HepG2 (cell line): ENCODE data around the gene ANKIB1. TPM values are rescaled to one million over a fixed set of nuclear protein-coding genes. Genes with fewer than 3 reads are reported as not detected.

ENCODE experiments used
- FOXO4 ChIP-seq: sonication (generic); formaldehyde crosslinking; conservative IDR thresholded peaks from 2 replicates; pipeline ENCODE4 v1.8.1; 2023; ENCODE audit warnings: missing genetic modification reagents
- KDM5A ChIP-seq: fragments of 200-600 bp; sonication (generic); IDR thresholded peaks from 2 replicates; pipeline ENCODE4 v1.7.0; 2018; ENCODE audit warnings: antibody characterized with exemption, mild to moderate bottlenecking, low read length, borderline replicate concordance
- KIAA2018 ChIP-seq: sonication (generic); formaldehyde crosslinking; IDR thresholded peaks from 2 replicates; pipeline ENCODE4 v1.5.0; 2020; ENCODE audit warnings: mild to moderate bottlenecking, missing genetic modification reagents, borderline replicate concordance
- MAFG ChIP-seq: sonication (generic); formaldehyde crosslinking; IDR thresholded peaks from 2 replicates; pipeline ENCODE4 v1.5.1; 2020; ENCODE audit warnings: mild to moderate bottlenecking, missing genetic modification reagents
- MYPOP ChIP-seq: sonication (generic); formaldehyde crosslinking; IDR thresholded peaks from 2 replicates; pipeline ENCODE4 v1.8.1; 2023; ENCODE audit warnings: mild to moderate bottlenecking, moderate library complexity, missing genetic modification reagents
- MZF1 ChIP-seq: sonication (generic); formaldehyde crosslinking; IDR thresholded peaks from 2 replicates; pipeline ENCODE4 v1.8.1; 2023; ENCODE audit warnings: mild to moderate bottlenecking, missing genetic modification reagents, borderline replicate concordance
- RFX1 ChIP-seq: fragments of 450-650 bp; IDR thresholded peaks from 2 replicates; pipeline ENCODE4 v1.6.1; 2017
- SOX13 ChIP-seq, 3 experiments: fragments of 450-650 bp in 1 of 3; sonication (generic) in 1 of 3; formaldehyde crosslinking in 1 of 3; IDR thresholded peaks in 2 of 3; conservative IDR thresholded peaks in 1 of 3; 2 replicates each; pipeline versions ENCODE4 v1.5.0 to v1.6.1; 2016 to 2020; ENCODE audit warnings: antibody characterized with exemption in 1 of 3, mild to moderate bottlenecking in 1 of 3, missing compliant biosample characterization in 1 of 3, missing genetic modification reagents in 1 of 3, moderate library complexity in 1 of 3
- TCF12 ChIP-seq, 2 experiments: fragments of 450-650 bp in 1 of 2; sonication (generic) in 1 of 2; formaldehyde crosslinking in 1 of 2; IDR thresholded peaks; 2 replicates each; pipeline versions ENCODE4 v1.6.1 to v1.8.0; 2017 to 2022; ENCODE audit warnings: antibody characterized with exemption in 1 of 2, mild to moderate bottlenecking in 1 of 2, missing genetic modification reagents in 1 of 2, moderate library complexity in 1 of 2
- ZNF121 ChIP-seq: sonication (generic); formaldehyde crosslinking; IDR thresholded peaks from 2 replicates; pipeline ENCODE4 v1.5.0; 2020; ENCODE audit warnings: mild to moderate bottlenecking, missing genetic modification reagents
- ZNF225 ChIP-seq: sonication (generic); formaldehyde crosslinking; IDR thresholded peaks from 2 replicates; pipeline ENCODE4 v1.4.0; 2020; ENCODE audit warnings: mild to moderate bottlenecking, missing genetic modification reagents
- ZNF292 ChIP-seq: sonication (generic); formaldehyde crosslinking; IDR thresholded peaks from 2 replicates; pipeline ENCODE4 v1.8.1; 2022; ENCODE audit warnings: mild to moderate bottlenecking, low read depth, missing genetic modification reagents, borderline replicate concordance
- ZNF331 ChIP-seq: sonication (generic); formaldehyde crosslinking; IDR thresholded peaks from 2 replicates; pipeline ENCODE4 v1.4.0; 2020; ENCODE audit warnings: missing genetic modification reagents
- ZNF33B ChIP-seq: sonication (generic); formaldehyde crosslinking; IDR thresholded peaks from 2 replicates; pipeline ENCODE4 v1.5.1; 2020; ENCODE audit warnings: mild to moderate bottlenecking, missing genetic modification reagents
- ZNF501 ChIP-seq: sonication (generic); formaldehyde crosslinking; IDR thresholded peaks from 2 replicates; pipeline ENCODE4 v1.5.1; 2020; ENCODE audit warnings: mild to moderate bottlenecking, moderate library complexity, missing genetic modification reagents
- ZNF510 ChIP-seq: sonication (generic); formaldehyde crosslinking; IDR thresholded peaks from 2 replicates; pipeline ENCODE4 v1.4.0; 2020; ENCODE audit warnings: low read depth, mild to moderate bottlenecking, missing genetic modification reagents
- ZNF7 ChIP-seq: IDR thresholded peaks from 2 replicates; pipeline ENCODE4 v1.6.1; 2016; ENCODE audit warnings: missing biosample characterization, missing genetic modification reagents
- polyA plus RNA-seq, 8 experiments: library from polyadenylated mRNA; depleted of rRNA in 3 of 8; stranded (reverse) in 7 of 8; unstranded in 1 of 8; fragments of >200 nt; fragmentation: Illumina TruSeq in 4 of 8; extraction: Trizol in 4 of 8; gene quantifications; 2 replicates each; pipeline versions ENCODE4 v1.2.1 to v1.2.3, GENCODE V29; 2011 to 2016; ENCODE audit warnings: low read depth in 4 of 8, missing spikeins in 1 of 8, mixed read lengths in 1 of 8; ENCODE audit not compliant: insufficient read depth in 1 of 8
- total RNA-seq, 5 experiments: library from RNA; depleted of rRNA; stranded (reverse); fragments of >200 nt; fragmentation: Illumina TruSeq; extraction: Trizol; gene quantifications; 2 replicates each; pipeline ENCODE4 v1.2.3, GENCODE V29; 2016; ENCODE audit warnings: low read depth in 1 of 5

Gene ANKIB1
- total and polyA plus RNA-seq, 2 of the 13 experiments (the other 11 are each of a cell fraction or from before 2014, with no cell fraction given): 28.7 to 29.6 TPM

- TF ChIP-seq KIAA2018: no peak
- TF ChIP-seq MYPOP: 0 out of 2 replicates have a peak, but pooled peaks have one; percentile 45
- TF ChIP-seq MAFG (CRISPR knock-in tag): no peak
- peak; percentile 77; the same call in 1 of the 2 replicates for TF ChIP-seq ZNF510
- no peak for TF ChIP-seq ZNF121 (CRISPR knock-in tag)
- TF ChIP-seq MZF1 (CRISPR knock-in tag): no peak
- TF ChIP-seq RFX1: peak; percentile 9; the same call in 1 of the 2 replicates
- no peak for TF ChIP-seq ZNF7 (CRISPR knock-in tag)
- TF ChIP-seq ZNF331: no peak
- TF ChIP-seq SOX13 (IDR thresholded peaks at IDR 0.05): no peak
- 0 out of 4 replicates have a peak, but pooled peaks of 1 of the 2 experiments have one; percentile 22 for TF ChIP-seq SOX13 (CRISPR knock-in tag; conservative IDR thresholded peaks at IDR 0.05 in 1 of 2, IDR thresholded peaks at IDR 0.05 in 1 of 2)
- TF ChIP-seq ZNF225: peak; percentile 80; the same call in 1 of the 2 replicates
- peak; percentile 83 for TF ChIP-seq ZNF501 (CRISPR knock-in tag)
- no peak for TF ChIP-seq TCF12 (IDR thresholded peaks at IDR 0.05)
- TF ChIP-seq TCF12 (CRISPR knock-in tag; IDR thresholded peaks at IDR 0.05): no peak
- TF ChIP-seq ZNF292 (CRISPR knock-in tag): peak; percentile 60
- TF ChIP-seq FOXO4 (CRISPR knock-in tag): no peak
- peak; percentile 86 for TF ChIP-seq KDM5A
- TF ChIP-seq ZNF33B (CRISPR knock-in tag): no peak
These were observed at the start of gene ANKIB1, which contains the start of gene KRIT1 (continued) for GRCh38 chr7:92245487-92246359.
